Mesendoderm (in vitro differentiated cells): ENCODE measurements around the gene NTNG1.

ENCODE experiments used
- DNase-seq: peaks from one replicate; pipeline ENCODE4 v3.0.0; 2013
- H2AK5ac ChIP-seq: 2 replicates; pipeline ENCODE4 v1.6.1; 2013; ENCODE audit warnings: low read length, inconsistent platforms
- H2BK120ac ChIP-seq: 2 replicates; pipeline ENCODE4 v1.6.1; 2013; ENCODE audit warnings: low read depth, mild to moderate bottlenecking, low read length, moderate library complexity, mixed read lengths
- H2BK15ac ChIP-seq: replicated peaks from 2 replicates; pipeline ENCODE4 v1.6.1; 2013; ENCODE audit warnings: low read depth, mild to moderate bottlenecking, moderate library complexity
- H2BK5ac ChIP-seq: 2 replicates; pipeline ENCODE4 v1.6.1; 2013; ENCODE audit warnings: low read length, inconsistent platforms
- H3K18ac ChIP-seq: 2 replicates; pipeline ENCODE4 v1.6.1; 2013; ENCODE audit warnings: mild to moderate bottlenecking, low read length, mixed read lengths
- H3K23ac ChIP-seq: one replicate; pipeline ENCODE4 v1.6.1; 2013; ENCODE audit warnings: low read length
- H3K27ac ChIP-seq: 2 replicates; pipeline ENCODE4 v1.5.1; 2013; ENCODE audit warnings: low read depth, mild to moderate bottlenecking, inconsistent platforms, low read length, moderate library complexity
- H3K27me3 ChIP-seq: 2 replicates; pipeline ENCODE4 v1.6.1; 2013; ENCODE audit warnings: low read length, control low read depth, mild to moderate bottlenecking, inconsistent platforms; ENCODE audit not compliant: insufficient read depth, poor library complexity
- H3K36me3 ChIP-seq: 2 replicates; pipeline ENCODE4 v1.6.1; 2013; ENCODE audit warnings: low read length, inconsistent platforms; ENCODE audit not compliant: control insufficient read depth, insufficient read depth
- H3K4ac ChIP-seq: one replicate; pipeline ENCODE4 v1.6.1; 2013; ENCODE audit warnings: low read depth, mild to moderate bottlenecking, low read length, moderate library complexity
- H3K4me1 ChIP-seq: 2 replicates; pipeline ENCODE4 v1.6.1; 2013; ENCODE audit warnings: low read depth, low read length, inconsistent platforms; ENCODE audit not compliant: control insufficient read depth
- H3K4me2 ChIP-seq: 2 replicates; pipeline ENCODE4 v1.6.1; 2013; ENCODE audit warnings: low read length
- H3K4me3 ChIP-seq: 2 replicates; pipeline ENCODE4 v1.5.1; 2013; ENCODE audit warnings: mild to moderate bottlenecking, low read length
- H3K56ac ChIP-seq: one replicate; pipeline ENCODE4 v1.6.1; 2013; ENCODE audit warnings: low read length
- H3K79me1 ChIP-seq: 2 replicates; pipeline ENCODE4 v1.6.1; 2013; ENCODE audit warnings: low read length, inconsistent platforms
- H3K79me2 ChIP-seq: 2 replicates; pipeline ENCODE4 v1.6.1; 2013; ENCODE audit warnings: mild to moderate bottlenecking, low read length; ENCODE audit not compliant: control insufficient read depth, insufficient read depth
- H3K9ac ChIP-seq: 2 replicates; pipeline ENCODE4 v1.6.1; 2013; ENCODE audit warnings: low read length, inconsistent platforms
- H4K5ac ChIP-seq: one replicate; pipeline ENCODE4 v1.6.1; 2013; ENCODE audit warnings: low read length
- H4K8ac ChIP-seq: one replicate; pipeline ENCODE4 v1.6.1; 2013; ENCODE audit warnings: low read depth, mild to moderate bottlenecking, control low read depth, low read length, moderate library complexity
- WGBS: extraction: QIAGEN DNeasy Blood & Tissue Kit; methylation state at CpG from one replicate; pipeline ENCODE4 v1.1.7; 2013; ENCODE audit warnings: low lambda C conversion rate, missing lambda C conversion rate; ENCODE audit not compliant: insufficient coverage; ENCODE audit errors: extremely low coverage; 5-methylcytosine and 5-hydroxymethylcytosine counted together

The NTNG1 gene

GRCh38 chr1:107254306-107254705 is 113.5 kb downstream of the NTNG1 start:
- H2BK15ac ChIP-seq = no peak overlapping the region
- H3K18ac ChIP-seq = no peak overlapping the region
- WGBS = 100% methylated on average over 1 of the region's 5 CpGs
- no peaks in the 10 kb centered on the region for H3K27me3 ChIP-seq
- no peak overlapping the region for H4K5ac ChIP-seq
- no peak overlapping the region for H3K23ac ChIP-seq
- H2BK5ac ChIP-seq = no peak overlapping the region
- H3K79me1 ChIP-seq = no peaks in the 10 kb centered on the region
- H3K36me3 ChIP-seq = no peaks in the 10 kb centered on the region
- no peak overlapping the region for H3K4ac ChIP-seq
- no peaks in the 10 kb centered on the region for H3K79me2 ChIP-seq
- no peak overlapping the region for H3K9ac ChIP-seq
- H2AK5ac ChIP-seq = no peak overlapping the region
- H2BK120ac ChIP-seq = no peak overlapping the region
- no peak overlapping the region for H4K8ac ChIP-seq
- H3K4me2 ChIP-seq = no peak overlapping the region
- H3K4me1 ChIP-seq = peaks cover 2% of the 10 kb centered on the region
- DNase-seq = peak; percentile 66
- H3K27ac ChIP-seq = no peak overlapping the region
- no peak overlapping the region for H3K4me3 ChIP-seq
- no peak overlapping the region for H3K56ac ChIP-seq

DNA sequence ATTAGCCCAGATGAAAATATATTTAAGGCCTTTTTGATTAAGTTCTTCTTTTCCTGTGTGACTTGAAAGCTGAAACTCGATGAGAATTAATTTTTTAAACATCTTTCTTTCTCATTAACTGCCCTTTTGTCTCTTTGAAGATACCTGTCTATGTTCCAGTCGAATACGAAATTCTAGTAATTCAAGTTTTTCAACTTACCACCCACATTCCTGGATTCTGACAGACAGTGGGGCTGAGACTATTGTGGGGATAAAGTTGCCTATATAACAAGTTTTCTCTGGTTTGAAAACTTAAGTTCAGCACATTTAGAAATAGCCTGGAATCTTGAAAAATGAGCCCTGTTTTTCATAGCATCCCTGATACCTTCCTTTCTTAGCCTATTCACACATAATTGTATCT is 114.6 kb downstream of the NTNG1 start:
- Histone ChIP-seq H3K56ac (no peak overlapping the region), H4K5ac (no peak overlapping the region), H4K8ac (no peak overlapping the region), H3K4me3 (no peak overlapping the region), H3K4me1 (peaks cover 2% of the 10 kb centered on the region), H3K27ac (no peak overlapping the region), H2AK5ac (no peak overlapping the region), H3K23ac (no peak overlapping the region), H3K27me3 (no peaks in the 10 kb centered on the region), H3K9ac (no peak overlapping the region), H3K79me2 (no peaks in the 10 kb centered on the region), H3K4ac (no peak overlapping the region), H3K18ac (no peak overlapping the region), H3K79me1 (no peaks in the 10 kb centered on the region), H2BK5ac (no peak overlapping the region), H3K4me2 (no peak overlapping the region), H2BK15ac (no peak overlapping the region), H2BK120ac (no peak overlapping the region), H3K36me3 (no peaks in the 10 kb centered on the region)
- DNase-seq = no peak
- WGBS = no CpG with 5 or more reads among the region's 3 CpGs

DNA sequence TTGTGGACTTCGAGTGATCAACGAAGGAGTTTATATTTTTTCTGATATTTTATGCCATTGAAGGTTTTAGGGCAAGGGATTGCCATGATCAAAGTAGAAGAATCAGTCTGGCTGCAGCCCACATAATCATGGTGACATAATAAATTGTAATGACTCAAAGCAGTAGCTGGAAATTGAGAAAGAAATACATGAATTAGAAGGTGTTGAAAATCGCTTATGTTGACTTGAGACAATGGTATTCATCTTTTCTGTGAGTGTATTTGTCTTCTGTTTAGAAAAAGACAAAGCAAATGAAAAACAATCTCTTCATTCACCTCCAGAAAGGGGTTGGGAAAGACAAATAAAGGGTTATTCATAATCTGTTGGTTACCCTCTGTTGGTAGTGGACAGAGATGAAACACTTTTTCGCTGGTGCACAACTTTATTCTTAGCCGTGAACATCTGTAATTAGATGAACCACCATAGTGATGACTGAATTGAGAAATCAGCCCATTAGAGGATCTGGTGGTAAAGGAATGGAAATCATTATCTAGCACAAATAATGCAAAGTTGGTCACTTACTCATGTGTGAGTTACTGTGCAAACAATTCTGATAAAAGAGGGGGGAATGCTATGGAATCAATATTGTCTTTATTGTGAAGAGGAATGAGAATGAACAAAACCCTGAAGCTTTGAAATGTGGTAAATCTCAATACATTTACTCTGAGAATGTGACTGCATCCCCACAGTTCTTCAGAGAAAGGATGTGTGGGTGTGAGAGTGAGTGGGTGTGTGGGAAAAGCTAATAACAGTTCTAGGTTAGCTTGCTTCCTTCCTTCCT is 121.8 kb downstream of the NTNG1 start:
- no peak overlapping the region for H2BK120ac ChIP-seq
- no peaks in the 10 kb centered on the region for H3K79me1 ChIP-seq

DNA sequence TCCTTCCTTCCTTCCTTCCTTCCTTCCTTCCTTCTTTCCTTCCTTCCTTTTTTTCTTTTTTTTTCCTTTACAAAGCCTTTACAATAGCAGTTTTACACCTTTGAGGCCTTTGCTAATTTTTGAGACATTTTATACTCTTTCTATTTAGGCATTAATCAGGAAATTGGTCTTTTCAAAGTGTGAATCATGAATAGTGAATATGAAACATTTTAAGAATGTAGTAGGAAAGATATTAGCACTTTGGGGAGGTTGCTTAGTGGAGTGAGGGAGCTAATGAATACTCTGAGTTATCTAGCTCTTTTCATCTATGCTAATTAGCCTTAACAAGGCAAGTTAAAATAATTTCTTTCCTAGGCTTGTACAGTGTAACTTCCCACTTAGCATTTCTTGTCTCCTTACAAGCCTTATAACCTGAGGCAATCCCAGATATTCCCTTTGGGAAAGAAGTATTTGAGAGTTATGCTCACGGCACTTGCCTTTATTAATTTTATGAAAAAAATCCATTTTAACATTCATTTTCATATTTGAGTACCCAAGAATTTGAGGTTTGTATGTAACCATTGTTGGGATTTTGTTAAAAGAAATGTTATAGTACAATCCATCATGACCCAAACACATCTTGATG is 122.6 kb downstream of the NTNG1 start:
- no peak overlapping the region for H2BK15ac ChIP-seq
- H3K9ac ChIP-seq = no peak overlapping the region
- H3K4me3 ChIP-seq = no peak overlapping the region
- H3K27me3 ChIP-seq = no peaks in the 10 kb centered on the region
- H2BK120ac ChIP-seq = no peak overlapping the region
- no peak overlapping the region for H4K8ac ChIP-seq
- H3K4me1 ChIP-seq = peaks cover 2% of the 10 kb centered on the region
- WGBS = no CpG with 5 or more reads among the region's 1 CpG
- H3K56ac ChIP-seq = no peak overlapping the region
- no peak overlapping the region for H3K27ac ChIP-seq
- no peak overlapping the region for H3K23ac ChIP-seq
- no peak overlapping the region for H2BK5ac ChIP-seq
- H3K4me2 ChIP-seq = no peak overlapping the region
- H3K4ac ChIP-seq = no peak overlapping the region
- H4K5ac ChIP-seq = no peak overlapping the region
- no peaks in the 10 kb centered on the region for H3K79me1 ChIP-seq
- no peak for DNase-seq
- no peaks in the 10 kb centered on the region for H3K79me2 ChIP-seq
- H3K36me3 ChIP-seq = no peaks in the 10 kb centered on the region
- no peak overlapping the region for H2AK5ac ChIP-seq
- H3K18ac ChIP-seq = no peak overlapping the region

More for the DNA sequence above, 121.8 kb downstream of the NTNG1 start:
- Histone ChIP-seq H3K4me3 (no peak overlapping the region), H3K4me1 (peaks cover 2% of the 10 kb centered on the region), H3K4ac (no peak overlapping the region), H3K56ac (no peak overlapping the region), H4K8ac (no peak overlapping the region), H3K18ac (no peak overlapping the region), H3K9ac (no peak overlapping the region), H3K4me2 (no peak overlapping the region), H3K27ac (no peak overlapping the region), H3K27me3 (no peaks in the 10 kb centered on the region), H2AK5ac (no peak overlapping the region), H3K79me2 (no peaks in the 10 kb centered on the region), H4K5ac (no peak overlapping the region), H3K23ac (no peak overlapping the region), H2BK5ac (no peak overlapping the region), H3K36me3 (no peaks in the 10 kb centered on the region), H2BK15ac (no peak overlapping the region)
- no peak for DNase-seq
- no CpG with 5 or more reads among the region's 5 CpGs for WGBS

- Histone ChIP-seq H3K18ac (no peak overlapping the region), H3K23ac (no peak overlapping the region), H2BK5ac (no peak overlapping the region), H3K9ac (no peak overlapping the region), H3K27ac (no peak overlapping the region), H3K27me3 (no peaks in the 10 kb centered on the region), H4K8ac (no peak overlapping the region), H3K79me1 (no peaks in the 10 kb centered on the region), H2AK5ac (no peak overlapping the region), H3K79me2 (no peaks in the 10 kb centered on the region), H3K4me3 (no peak overlapping the region), H3K4me2 (no peak overlapping the region), H4K5ac (no peak overlapping the region), H2BK15ac (no peak overlapping the region), H3K4me1 (peaks cover 2% of the 10 kb centered on the region), H3K4ac (no peak overlapping the region), H3K36me3 (no peaks in the 10 kb centered on the region), H3K56ac (no peak overlapping the region), H2BK120ac (no peak overlapping the region)
- no peak for DNase-seq
- WGBS = 100% methylated on average over 2 of the region's 4 CpGs
Measured at GRCh38 chr1:107264007-107264406, 123.2 kb downstream of the NTNG1 start.
